Ureter (tissue), 1 donor: ENCODE data around the gene SFI1. TPM values are rescaled to one million over a fixed set of nuclear protein-coding genes. Genes with fewer than 3 reads are reported as not detected.

Experiments
- DNase-seq: peaks from one replicate; pipeline ENCODE4 v3.0.0-alpha.2; 2020; ENCODE audit warnings: low spot score
- total RNA-seq: library from RNA; stranded (reverse); gene quantifications from one replicate; pipeline ENCODE4 v1.2.4, GENCODE V29; 2023
- donor health status: DM: yes; HTN: yes; CAD: no.

The SFI1 gene
- total RNA-seq, 1 donor from 2014 or later: 76.9 TPM

DNA sequence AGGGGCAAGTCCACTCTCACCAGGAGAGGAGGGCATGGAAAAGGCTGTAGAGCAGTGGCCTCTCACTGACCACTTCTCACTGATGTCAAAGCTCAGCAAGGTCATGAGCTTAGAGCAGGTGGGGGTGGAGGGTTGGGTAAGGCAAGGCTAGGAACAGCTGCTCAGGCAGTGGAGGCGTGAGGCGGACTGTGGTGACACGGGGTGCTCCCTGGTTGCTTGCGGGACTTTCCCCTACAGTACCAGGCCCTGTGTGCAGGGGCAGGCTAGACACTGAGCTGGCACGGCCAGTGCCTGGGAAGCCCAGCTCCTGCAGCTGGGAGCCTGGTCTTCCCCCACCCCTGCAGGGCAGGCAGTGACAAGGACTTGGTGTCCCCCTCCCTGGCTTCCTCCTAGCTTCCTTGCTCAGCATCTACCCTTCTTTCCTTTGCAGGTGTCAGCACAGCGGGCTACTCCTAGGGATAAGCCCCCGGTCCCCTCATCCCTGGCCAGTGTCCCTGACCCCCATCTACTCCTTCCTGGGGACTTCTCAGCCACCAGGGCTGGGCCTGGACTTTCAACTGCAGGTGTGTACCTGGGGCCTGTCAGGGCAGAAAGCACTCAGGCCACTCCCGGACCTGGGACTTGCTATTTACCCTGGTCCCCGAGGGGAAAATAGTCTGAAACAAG lies 120.1 kb downstream of the SFI1 start:
- no peak for DNase-seq

- no peak for DNase-seq
Measured at GRCh38 chr22:31618057-31618456, 121.7 kb downstream of the SFI1 start.

- DNase-seq: no peak
Measured at GRCh38 chr22:31618471-31619176, 122.3 kb downstream of the SFI1 start.

DNA sequence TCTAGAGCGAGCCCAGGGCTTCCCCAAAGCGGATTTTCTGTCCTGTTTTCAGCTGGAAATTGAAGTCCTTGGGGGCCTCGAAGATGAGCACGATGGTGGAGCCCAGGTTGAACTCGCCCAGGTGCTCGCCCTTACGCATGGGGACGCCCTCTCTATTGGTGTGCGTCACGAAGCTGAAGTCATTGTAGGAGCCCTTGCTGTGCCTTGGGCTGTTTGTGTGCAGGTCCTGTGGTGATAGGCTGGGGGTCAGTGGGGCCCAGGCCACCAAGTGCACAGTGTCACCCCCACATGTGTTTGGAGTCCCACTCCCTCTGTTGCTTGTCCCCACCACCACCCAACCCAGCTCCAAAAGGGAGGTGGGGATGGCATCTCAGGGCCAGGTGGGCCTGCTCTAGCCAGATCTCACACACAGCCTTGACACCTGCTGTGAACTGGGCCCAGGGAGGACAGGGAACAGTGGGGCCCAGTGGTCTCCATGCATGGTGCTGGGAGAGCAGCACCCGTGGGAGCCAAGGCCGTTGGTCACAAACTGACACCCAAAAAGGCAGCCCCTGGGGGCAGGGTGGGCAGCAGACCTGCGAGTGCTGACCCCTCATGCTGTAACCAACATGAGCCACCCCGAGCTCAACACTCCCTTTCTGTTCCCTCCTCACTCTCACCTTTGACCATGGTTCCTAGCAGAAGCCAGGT lies 123.4 kb downstream of the SFI1 start:
- DNase-seq: no peak

DNA sequence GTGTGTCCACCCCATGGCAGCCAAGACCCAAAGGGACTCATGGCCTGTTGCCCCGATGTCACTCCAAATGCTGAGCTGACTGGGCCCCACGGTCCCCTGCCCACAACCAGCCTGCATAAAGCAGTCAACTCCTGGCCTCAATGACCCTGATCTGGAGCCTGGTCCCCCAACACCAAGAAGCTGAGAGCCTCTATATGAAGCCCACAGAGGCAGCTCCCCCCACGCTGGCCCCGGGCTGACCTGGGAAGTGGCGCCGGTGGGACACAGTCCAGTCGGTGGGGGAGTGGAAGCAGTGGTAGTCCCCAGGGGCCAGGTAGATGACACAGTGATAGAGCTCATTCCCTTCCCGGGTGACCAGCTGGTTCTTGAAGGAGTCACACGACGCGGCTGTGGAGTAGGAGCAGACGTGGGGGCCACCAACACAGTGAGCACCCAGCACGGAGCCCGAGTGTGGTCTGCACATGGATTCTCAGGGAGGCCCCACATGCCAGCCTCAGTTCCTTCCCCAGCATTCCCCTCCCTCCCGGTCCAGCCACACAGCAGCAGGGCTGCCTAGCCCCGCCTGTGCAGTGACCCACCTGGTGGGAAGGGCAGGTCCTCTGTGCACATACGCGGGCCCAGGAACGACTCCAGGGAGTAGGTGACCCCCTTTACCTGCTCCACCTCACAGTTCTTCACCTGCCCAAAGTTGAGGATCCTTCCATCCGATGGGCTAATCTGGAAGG lies 124.6 kb downstream of the SFI1 start:
- no peak for DNase-seq

- DNase-seq: no peak
Measured at GRCh38 chr22:31621507-31622124, 125.3 kb downstream of the SFI1 start.

GRCh38 chr22:31622980-31623379 lies 126.6 kb downstream of the SFI1 start:
- no peak for DNase-seq

DNA sequence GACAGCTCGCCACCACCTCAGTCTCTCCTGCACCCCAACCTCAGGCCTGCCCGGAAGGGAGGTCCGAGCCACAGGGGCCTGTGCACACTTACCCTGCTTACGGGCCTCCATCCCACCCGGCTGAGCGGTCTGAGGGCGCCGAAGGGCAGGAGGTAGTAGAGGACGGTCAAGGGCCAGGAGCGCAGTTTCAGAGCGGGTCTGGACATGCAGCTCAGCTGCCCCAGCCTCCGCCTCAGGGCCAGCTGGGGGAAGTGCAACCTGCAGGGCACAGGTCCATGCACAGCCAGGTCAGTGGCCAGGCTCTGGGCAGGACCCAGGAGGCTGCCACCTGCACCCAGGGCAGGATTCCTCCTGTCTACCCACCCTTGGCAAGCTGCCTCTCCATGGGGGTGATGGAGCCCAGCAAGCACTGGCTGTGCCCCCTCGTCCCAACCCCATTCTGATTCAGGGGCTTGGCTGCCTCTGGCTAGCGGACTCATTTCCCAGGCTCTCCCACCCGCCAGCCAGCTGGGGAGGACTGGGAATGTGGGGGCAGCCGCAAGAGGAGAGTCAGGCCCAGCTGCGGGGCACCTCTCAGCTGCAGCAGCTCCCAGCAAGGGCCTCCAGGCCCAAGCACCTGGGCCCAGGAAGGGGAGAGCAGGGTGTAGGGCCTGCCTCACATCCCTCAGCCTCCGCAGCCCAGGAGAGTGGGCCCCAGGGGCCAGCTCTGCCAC lies 127.4 kb downstream of the SFI1 start:
- no peak for DNase-seq

DNA sequence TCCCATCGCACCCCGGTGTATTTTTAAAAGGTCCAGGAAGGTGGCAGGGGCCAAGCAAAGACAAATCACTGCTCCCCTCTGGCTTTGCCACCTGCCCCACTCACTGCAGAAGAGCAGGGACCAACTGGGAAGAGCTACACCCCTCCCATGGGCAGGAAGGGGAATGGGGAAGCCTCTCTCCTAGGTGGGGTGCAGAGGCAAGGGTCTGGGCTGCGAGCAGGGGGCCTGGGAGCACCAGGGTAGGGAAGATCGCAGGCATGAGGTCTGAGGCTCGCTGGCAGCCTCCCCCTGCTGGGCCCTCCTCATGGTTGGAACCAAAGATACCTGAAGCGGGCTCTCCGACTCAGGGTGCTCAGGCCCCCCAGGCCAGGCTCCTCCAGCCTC lies 128.9 kb downstream of the SFI1 start:
- no peak for DNase-seq

DNA sequence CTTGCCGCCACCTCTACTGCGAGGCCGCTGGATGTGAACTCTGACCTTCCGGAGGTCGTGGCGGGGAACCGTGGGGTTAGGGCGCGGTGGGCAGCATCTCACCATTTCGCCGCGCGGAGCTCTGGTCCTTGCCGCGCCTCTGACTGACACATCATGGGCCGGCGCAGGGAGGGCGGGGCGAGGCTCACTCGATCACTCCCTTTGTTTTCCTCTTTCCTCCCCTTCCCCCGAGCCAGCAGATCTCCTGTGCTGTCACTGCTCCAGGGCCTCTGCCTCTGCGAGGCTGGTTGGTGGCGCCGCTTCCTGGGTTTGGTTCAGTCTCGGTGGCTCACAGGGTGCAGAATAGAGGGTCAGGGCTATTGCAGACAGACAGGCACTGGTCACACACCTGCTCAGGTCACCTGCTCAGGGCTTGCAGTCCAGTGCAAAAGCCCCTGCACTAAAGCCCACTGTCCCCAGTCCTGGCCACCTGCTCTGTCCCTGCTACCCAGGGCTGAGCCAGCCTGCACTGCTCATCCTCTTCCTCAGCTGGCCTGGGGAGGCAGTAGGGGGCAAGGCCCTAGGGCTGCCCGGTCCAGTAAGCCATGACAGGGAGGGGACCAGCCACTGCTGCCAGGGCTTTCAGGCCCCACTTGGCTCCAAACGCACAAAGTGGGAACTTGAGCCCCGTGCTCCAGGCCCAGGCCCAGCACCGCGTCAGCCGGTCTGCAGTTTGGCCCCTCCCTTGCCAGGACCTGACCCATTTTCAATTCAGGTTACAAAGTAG lies 129.5 kb downstream of the SFI1 start:
- DNase-seq: no peak

DNA sequence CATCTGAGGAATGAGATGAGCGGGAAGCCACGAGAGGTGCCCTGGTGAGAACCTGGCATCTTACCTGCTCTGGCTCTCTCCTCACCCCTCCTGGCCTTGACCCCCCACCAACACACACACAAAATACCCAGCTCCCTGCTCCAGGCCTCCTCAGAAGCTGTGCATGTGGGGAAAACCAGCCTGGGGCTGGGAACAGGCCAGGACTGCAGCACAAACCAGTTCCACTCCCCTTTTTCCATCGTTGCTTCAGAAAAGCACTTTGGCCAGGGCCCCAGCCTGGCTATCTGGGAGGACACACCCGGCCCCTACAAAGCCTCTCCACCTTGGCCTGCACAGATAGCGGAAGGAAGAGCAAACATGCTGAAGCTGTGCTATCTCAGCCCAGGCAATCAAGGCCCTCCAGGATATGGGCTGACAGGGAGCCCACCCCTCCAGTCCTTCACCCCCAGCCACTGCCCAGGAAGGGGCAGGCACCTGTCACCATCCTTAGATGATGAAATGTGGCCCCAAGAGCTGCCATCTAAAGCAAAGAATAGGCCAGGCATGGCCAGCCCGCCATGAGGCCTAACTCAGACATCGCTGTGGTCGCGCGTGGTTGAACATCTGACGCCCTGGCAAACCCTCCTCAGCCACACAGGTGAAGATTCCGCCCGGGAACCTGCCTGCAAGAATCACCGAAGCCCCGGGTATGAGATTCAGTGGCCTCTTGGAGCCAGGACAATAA lies 130.3 kb downstream of the SFI1 start:
- DNase-seq: no peak

DNA sequence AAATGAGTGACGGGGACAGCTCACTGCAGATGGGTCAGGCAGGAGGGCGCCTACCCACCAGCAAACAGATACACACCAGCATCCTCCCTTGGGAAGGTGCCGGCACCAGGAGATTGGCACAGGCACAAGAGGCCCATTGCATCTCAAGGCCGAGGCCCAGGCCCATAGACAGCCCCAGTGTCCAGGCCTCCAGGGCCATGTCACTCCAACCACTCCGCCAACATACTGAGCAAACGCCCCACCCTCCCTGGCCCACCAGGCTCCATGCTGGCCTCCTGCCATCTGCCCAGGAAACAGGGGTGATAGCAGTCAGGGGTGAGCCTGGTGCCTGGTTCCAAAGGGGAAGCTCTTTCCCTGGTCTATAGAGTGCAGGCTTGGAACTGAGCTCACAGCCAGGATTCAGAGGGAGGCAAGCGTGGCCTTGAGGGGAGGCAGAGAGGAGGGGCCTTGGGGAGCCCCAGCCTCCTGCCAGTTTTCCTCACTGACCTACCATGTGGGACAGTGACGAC lies 130.9 kb downstream of the SFI1 start:
- no peak for DNase-seq

DNA sequence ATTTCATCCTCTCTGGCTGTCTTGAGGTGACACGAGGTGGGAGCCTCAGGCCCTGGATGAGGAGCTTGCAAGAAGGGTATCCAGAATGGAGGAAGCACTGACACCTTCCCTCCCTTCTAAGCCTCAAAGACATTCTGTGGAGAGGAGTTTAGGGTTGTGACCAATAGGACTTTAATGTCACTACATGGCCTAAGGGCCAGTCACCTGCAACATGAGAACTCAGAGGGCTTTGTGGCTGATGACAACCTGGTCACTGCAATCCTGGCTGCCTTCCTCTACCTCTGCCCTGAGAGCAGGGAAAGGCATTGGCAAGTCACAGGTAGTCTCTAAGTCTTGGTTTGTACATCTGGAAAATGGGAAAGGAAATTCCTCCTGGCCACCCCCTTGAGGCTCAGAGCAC lies 132.0 kb downstream of the SFI1 start:
- DNase-seq: no peak

DNA sequence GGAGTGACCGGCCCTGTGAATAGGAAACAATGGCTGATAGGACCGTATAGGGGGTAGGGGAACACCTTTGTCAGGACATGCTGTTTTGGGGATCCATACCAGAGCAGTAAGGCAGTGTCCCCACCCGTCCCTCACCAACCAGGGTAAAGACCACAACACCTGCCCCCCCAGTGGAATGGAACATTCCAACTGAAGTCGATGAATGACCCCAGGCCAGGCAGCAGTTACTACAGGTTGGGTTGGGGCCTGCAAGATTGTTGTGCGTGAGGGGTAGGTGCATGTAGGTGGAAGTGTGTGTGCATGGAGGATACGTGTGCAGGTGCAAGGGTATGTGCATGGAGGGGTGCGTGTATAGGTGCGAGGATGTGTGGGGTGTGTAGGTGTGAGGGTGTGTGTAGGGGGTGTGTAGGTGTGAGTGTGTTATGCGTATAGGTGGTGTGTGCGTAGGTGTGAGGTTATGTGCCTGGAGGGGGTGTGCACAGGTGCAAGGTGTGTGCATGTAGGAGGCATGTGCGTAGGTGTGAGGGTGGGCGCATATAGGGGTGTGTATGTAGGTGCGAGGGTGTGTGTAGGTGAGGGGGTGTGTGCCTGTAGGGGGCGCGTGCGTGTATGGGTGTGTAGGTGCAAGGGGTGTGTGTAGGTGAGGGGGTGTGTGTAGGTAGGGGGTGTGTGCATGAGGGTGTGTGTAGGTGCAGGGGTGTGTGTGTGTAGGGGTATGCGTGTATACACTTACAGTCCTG lies 132.8 kb downstream of the SFI1 start:
- DNase-seq: no peak

DNA sequence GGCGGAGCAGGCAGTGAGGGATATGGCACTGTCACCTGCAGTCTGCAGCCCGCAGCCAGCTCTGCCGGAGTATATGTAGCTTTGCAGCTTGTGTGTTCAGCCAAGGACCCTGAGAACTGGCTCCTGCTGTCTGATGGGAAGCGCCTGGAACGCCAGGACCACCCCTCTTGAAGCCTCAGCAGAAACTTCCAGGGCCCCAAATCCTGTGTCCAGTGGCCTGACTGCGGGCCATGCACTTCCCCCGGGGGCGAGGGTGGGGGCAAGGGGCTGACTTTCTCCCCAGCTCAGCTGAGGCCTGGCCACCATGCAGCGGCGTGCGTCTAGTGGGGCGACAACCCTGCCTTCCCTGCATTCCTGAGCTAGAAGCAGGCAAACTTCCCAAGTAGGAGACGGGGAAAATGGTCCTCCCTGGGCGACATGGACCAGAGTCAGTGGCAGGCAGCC lies 133.4 kb downstream of the SFI1 start:
- no peak for DNase-seq

- peak; percentile 84 for DNase-seq
Measured at GRCh38 chr22:31630331-31631329, 134.3 kb downstream of the SFI1 start.

DNA sequence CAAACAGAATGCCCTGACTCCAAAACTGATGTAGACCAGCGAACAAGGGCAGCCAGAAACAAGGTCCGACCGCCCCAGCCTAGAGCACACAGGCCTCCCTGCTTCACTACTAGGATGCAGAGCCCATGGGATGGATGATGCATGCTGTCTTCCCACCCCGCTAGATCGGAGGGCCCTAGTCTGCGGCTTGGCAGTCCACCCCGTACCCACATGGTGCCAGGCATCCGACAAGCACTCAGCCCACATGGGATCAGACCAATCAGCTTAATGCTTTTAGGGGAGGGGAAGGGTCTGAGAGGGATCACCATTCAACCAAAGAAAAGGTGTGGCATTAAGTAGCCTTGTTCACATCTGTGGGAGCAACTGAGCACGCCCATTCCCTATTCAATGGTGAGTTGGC lies 135.1 kb downstream of the SFI1 start:
- DNase-seq: no peak
